ENCODE data around the gene LRP8.

LRP8 gene

GRCh38 chr1:53371121-53371666 lies 43.3 kb upstream of the LRP8 start:
- TF ChIP-seq, protein P1, sequence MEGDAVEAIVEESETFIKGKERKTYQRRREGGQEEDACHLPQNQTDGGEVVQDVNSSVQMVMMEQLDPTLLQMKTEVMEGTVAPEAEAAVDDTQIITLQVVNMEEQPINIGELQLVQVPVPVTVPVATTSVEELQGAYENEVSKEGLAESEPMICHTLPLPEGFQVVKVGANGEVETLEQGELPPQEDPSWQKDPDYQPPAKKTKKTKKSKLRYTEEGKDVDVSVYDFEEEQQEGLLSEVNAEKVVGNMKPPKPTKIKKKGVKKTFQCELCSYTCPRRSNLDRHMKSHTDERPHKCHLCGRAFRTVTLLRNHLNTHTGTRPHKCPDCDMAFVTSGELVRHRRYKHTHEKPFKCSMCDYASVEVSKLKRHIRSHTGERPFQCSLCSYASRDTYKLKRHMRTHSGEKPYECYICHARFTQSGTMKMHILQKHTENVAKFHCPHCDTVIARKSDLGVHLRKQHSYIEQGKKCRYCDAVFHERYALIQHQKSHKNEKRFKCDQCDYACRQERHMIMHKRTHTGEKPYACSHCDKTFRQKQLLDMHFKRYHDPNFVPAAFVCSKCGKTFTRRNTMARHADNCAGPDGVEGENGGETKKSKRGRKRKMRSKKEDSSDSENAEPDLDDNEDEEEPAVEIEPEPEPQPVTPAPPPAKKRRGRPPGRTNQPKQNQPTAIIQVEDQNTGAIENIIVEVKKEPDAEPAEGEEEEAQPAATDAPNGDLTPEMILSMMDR (conservative IDR thresholded peaks at IDR 0.05; ENCODE audit: low read depth, low read length): no peak
- no peak overlapping the region for H3K4me2 ChIP-seq

GRCh38 chr1:53370369-53370961 lies 42.6 kb upstream of the LRP8 start:
- Histone ChIP-seq H3K4me1 (ENCODE audit: low read depth, poor library complexity, severe bottlenecking) (no peaks in the 10 kb centered on the region), H4K20me1 (ENCODE audit: insufficient read depth) (no peaks in the 10 kb centered on the region), H3K27me3 (ENCODE audit: insufficient read depth, low read depth) (no peaks in the 10 kb centered on the region), H3K4me3 (IDR thresholded peaks at IDR 0.05; ENCODE audit: insufficient read depth, low read depth, low read length) (no peak overlapping the region), H3K36me3 (ENCODE audit: insufficient read depth) (no peaks in the 10 kb centered on the region), H3K4me2 (no peak overlapping the region), H3K9ac (no peak overlapping the region), H3K27ac (no peak overlapping the region), H2AFZ (ENCODE audit: low read depth) (no peak overlapping the region), H3K79me2 (ENCODE audit: insufficient read depth, low read depth) (no peaks in the 10 kb centered on the region)
- TF ChIP-seq, protein P1 (conservative IDR thresholded peaks at IDR 0.05; ENCODE audit: low read depth, low read length): no peak

More at GRCh38 chr1:53371121-53371666, 43.3 kb upstream of the LRP8 start:
- Histone ChIP-seq H3K9ac (no peak overlapping the region), H3K4me1 (ENCODE audit: low read depth, poor library complexity, severe bottlenecking) (no peaks in the 10 kb centered on the region), H3K79me2 (ENCODE audit: insufficient read depth, low read depth) (no peaks in the 10 kb centered on the region), H3K27me3 (ENCODE audit: insufficient read depth, low read depth) (no peaks in the 10 kb centered on the region), H3K27ac (no peak overlapping the region), H2AFZ (ENCODE audit: low read depth) (no peak overlapping the region), H4K20me1 (ENCODE audit: insufficient read depth) (no peaks in the 10 kb centered on the region), H3K4me3 (IDR thresholded peaks at IDR 0.05; ENCODE audit: insufficient read depth, low read depth, low read length) (no peak overlapping the region), H3K36me3 (ENCODE audit: insufficient read depth) (no peaks in the 10 kb centered on the region)

GRCh38 chr1:53369761-53370160 lies 41.9 kb upstream of the LRP8 start:
- no peak overlapping the region for H3K9ac ChIP-seq
- H3K4me1 ChIP-seq (ENCODE audit: low read depth, poor library complexity, severe bottlenecking): no peaks in the 10 kb centered on the region
- no peak overlapping the region for H2AFZ ChIP-seq (ENCODE audit: low read depth)
- H3K4me2 ChIP-seq: no peak overlapping the region
- no peaks in the 10 kb centered on the region for H3K79me2 ChIP-seq (ENCODE audit: insufficient read depth, low read depth)
- no peak overlapping the region for H3K4me3 ChIP-seq (IDR thresholded peaks at IDR 0.05; ENCODE audit: insufficient read depth, low read depth, low read length)
- no peaks in the 10 kb centered on the region for H3K36me3 ChIP-seq (ENCODE audit: insufficient read depth)
- no peak overlapping the region for H3K27ac ChIP-seq
- no peaks in the 10 kb centered on the region for H4K20me1 ChIP-seq (ENCODE audit: insufficient read depth)
- TF ChIP-seq, protein P1 (conservative IDR thresholded peaks at IDR 0.05; ENCODE audit: low read depth, low read length): no peak
- H3K27me3 ChIP-seq (ENCODE audit: insufficient read depth, low read depth): no peaks in the 10 kb centered on the region

GRCh38 chr1:53369034-53369750 lies 41.3 kb upstream of the LRP8 start:
- no peaks in the 10 kb centered on the region for H3K27me3 ChIP-seq (ENCODE audit: insufficient read depth, low read depth)
- H3K79me2 ChIP-seq (ENCODE audit: insufficient read depth, low read depth): no peaks in the 10 kb centered on the region
- no peaks in the 10 kb centered on the region for H3K36me3 ChIP-seq (ENCODE audit: insufficient read depth)
- H2AFZ ChIP-seq (ENCODE audit: low read depth): no peak overlapping the region
- H3K4me3 ChIP-seq (IDR thresholded peaks at IDR 0.05; ENCODE audit: insufficient read depth, low read depth, low read length): no peak overlapping the region
- H3K9ac ChIP-seq: no peak overlapping the region
- H3K4me2 ChIP-seq: no peak overlapping the region
- no peaks in the 10 kb centered on the region for H3K4me1 ChIP-seq (ENCODE audit: low read depth, poor library complexity, severe bottlenecking)
- H4K20me1 ChIP-seq (ENCODE audit: insufficient read depth): no peaks in the 10 kb centered on the region
- no peak overlapping the region for H3K27ac ChIP-seq
- TF ChIP-seq, protein P1 (conservative IDR thresholded peaks at IDR 0.05; ENCODE audit: low read depth, low read length): no peak

All from KMS-11 (cell line).